ENCODE results near the gene CNTNAP2.

The CNTNAP2 gene

GRCh38 chr7:146554556-146554955 is 438.0 kb downstream of the CNTNAP2 start:
- in situ Hi-C loops (cut with HindIII; ENCODE audit: low sequenced_read_pairs) = no loop called here

DNA sequence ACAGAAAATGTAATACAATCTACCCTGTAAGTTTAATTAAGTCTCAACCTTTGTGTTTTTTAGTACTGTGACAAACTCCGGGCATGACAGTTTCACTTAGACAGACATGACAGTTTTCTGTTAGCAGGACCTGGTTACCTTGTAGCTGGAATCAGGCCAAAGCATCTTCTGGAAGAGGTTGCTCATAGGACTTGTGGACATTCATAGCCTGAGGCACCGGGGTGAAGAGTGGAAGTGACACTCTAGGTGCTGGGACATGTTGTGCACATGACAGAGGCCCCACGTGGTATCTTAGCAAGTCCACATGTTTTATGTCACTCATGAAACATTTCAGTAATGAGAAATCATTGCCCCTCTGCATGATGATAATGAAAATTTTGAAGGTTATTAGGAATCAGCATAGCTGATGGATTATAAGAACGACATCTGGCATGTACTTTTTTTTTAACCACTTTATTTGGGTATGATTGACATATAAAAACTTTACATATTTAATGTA is 441.4 kb downstream of the CNTNAP2 start:
- in situ Hi-C loops (cut with HindIII; ENCODE audit: low sequenced_read_pairs) = no loop called here

DNA sequence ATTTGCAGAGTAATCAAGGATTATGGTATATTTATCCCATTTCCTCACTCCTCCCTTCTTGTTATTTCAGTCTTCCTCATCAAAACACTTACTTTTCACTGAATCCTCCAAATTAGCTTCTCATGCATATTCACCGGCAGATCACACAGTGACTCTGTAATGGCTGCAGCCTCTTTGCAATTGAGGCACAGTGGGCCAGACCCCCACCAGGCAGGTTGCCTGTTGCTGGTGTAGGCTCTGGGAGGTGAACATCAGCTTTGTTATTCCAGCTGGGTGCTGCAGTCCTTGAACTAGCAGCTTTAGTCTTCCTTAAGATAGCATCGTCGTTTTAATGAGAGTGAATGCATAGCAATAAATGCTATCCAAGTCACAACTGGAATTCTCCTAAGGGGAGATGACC is 449.3 kb downstream of the CNTNAP2 start:
- in situ Hi-C loops (cut with HindIII; ENCODE audit: low sequenced_read_pairs) = no loop called here

DNA sequence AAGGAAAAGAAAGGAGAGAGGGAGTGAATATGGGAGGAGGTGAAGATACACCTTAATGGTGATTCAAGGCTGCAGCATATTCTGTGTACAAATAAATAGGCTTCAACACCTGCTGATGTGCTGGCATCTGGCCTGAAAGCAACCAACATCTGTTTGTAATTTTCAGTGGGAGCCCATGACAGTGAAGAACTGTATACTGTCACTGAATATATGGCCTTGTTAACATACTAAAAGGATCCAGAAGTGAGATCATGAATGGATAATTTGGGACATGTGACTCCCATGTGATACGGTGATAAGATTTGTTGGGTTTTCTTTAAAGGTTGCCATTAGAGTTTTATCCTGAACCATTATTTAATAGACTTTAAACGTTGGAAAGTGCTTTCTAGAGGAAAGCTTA is 459.3 kb downstream of the CNTNAP2 start:
- in situ Hi-C loops (cut with HindIII; ENCODE audit: low sequenced_read_pairs) = no loop called here

DNA sequence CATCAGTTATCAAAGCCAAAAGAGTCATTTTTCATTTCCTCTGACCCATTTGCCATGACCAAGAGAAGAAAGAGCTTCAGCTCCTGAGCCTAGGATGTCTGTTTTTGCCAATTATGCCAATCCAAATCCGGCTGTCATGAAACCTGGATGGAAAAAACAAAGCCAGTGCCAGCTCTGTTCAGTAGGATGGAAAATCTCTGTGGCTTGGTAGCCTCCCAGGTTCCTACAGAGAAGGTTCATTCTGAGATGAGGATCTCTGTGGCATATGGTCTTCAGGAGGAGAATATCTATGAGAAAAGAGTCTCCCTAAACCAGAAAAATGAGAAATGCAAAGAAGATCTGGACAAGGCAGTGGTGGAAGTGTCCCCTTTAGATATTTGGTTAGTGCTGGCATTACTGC is 475.4 kb downstream of the CNTNAP2 start:
- in situ Hi-C loops (cut with HindIII; ENCODE audit: low sequenced_read_pairs) = no loop called here

GRCh38 chr7:146606628-146607027 is 490.0 kb downstream of the CNTNAP2 start:
- in situ Hi-C loops (cut with HindIII; ENCODE audit: low sequenced_read_pairs) = no loop called here

- in situ Hi-C loops (cut with HindIII; ENCODE audit: low sequenced_read_pairs) = no loop called here
These were observed 503.0 kb downstream of the CNTNAP2 start for GRCh38 chr7:146619641-146620040.

DNA sequence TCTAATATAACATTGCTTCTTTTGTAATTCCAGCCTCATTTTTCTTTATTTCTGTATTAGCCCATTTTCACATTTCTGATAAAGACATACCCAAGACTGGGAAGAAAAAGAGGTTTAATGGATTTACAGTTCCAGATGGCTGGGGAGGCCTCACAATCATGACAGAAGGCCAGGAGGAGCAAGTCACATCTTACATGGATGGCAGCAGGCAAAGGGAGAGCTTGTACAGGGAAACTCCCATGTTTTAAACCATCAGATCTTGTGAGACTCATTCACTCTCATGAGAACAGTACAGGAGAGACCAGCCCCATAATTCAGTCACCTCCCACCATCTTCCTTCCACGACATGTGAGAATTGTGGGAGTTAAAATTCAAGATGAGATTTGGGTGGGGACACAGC is 510.3 kb downstream of the CNTNAP2 start:
- in situ Hi-C loops (cut with HindIII; ENCODE audit: low sequenced_read_pairs) = no loop called here

GRCh38 chr7:146635205-146636032 is 518.8 kb downstream of the CNTNAP2 start:
- in situ Hi-C loops (cut with HindIII; ENCODE audit: low sequenced_read_pairs) = no loop called here

DNA sequence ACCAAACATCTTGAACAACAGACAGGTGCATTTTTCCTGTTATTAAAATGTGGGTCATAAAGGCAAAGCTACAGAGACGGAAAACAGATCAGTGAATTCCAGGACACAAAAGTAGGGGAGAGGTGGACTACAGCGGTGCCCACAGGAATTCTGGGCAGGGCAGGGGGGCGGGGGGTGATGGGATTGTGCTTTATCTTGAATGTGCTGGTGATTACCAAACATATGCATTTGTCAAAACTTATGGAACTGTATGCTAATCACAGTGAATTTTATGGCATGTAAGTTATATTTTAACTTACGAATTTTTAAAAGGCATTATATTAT is 519.4 kb downstream of the CNTNAP2 start:
- in situ Hi-C loops (cut with HindIII; ENCODE audit: low sequenced_read_pairs) = no loop called here

DNA sequence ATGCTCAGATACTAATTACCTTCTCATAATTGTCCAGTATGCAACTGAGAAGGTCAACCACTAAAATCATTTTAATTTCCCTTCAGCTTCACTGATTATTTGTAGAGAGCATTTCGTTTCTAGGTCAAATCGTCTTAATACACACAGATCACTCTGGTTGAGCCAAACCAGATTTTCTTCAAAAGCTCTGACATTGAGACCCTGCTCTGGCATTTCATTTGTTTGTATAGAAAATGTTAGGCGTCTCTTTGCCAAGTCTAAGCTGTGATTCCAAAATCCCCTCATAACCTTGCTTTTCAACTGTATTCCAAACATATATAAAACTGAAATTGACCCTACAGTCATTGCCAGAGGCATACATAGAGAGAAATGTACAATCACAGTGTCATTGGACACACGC is 520.0 kb downstream of the CNTNAP2 start:
- in situ Hi-C loops (cut with HindIII; ENCODE audit: low sequenced_read_pairs) = no loop called here

- in situ Hi-C loops (cut with HindIII; ENCODE audit: low sequenced_read_pairs) = no loop called here
These were observed 522.7 kb downstream of the CNTNAP2 start for GRCh38 chr7:146639291-146639690.

DNA sequence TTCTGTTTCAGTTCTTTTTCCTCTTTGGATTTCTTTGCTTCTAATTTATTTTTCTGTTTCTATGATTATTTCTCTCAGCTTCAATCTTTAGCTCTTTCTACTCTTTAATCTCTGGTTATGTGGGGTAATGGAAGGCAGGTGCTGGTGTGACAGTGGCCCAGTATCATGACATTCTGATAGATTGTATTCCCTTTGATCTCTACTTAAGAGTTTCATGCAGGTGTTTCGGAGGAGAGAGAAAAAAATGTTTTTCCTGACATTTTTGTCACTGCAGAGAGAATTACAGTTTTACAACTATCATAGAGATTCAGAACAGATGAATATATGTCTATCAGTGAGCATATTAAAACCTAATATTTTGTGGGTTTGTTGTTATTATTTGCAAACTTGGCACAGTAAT is 524.9 kb downstream of the CNTNAP2 start:
- in situ Hi-C loops (cut with HindIII; ENCODE audit: low sequenced_read_pairs) = no loop called here

DNA sequence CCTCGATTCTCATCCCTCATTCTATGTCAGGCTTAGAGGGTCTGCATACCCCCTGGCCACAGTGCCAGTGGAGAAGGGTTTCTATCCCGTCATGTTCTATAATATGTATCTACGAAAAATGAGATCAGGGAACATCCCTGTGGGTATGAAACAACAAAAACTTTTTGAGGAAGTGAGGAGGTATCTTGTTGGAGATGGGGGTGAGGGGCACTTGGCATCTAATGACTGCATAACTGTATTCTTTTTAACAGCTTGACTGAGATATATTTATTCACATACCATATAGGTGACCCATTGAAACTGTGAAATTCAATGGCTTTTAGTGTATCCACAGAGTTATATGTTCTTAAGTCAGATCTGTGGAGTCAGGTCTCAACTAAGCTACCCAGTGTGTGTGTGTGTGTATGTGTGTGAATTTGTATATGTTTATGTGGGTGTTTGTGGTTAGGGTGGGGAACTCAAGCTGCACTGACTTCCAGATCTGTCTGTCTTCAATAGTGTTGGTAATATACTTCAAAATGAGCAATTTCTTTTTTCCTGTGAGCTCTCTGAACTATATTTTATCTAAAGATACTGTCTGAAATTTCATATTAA is 528.9 kb downstream of the CNTNAP2 start:
- in situ Hi-C loops (cut with HindIII; ENCODE audit: low sequenced_read_pairs) = no loop called here

DNA sequence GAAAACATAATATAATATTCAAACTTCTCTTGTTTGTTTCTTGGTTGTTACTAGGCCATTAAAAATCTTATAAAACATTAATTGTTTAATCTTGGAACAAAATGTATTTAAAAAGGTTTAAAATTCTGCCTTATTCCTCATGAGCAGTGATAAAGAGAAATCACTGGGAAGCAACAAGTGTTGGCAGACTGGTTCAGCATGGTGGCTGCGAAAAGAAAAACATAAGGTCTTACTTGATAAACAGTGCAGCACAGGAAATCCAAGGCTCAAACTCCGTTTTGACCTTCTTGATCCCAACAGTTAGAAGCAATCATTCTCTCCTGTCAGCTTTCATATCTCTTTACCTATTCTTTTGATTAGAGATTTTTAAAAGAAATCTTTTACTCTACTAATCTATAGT is 530.8 kb downstream of the CNTNAP2 start:
- in situ Hi-C loops (cut with HindIII; ENCODE audit: low sequenced_read_pairs) = no loop called here

GRCh38 chr7:146652176-146652575 is 535.6 kb downstream of the CNTNAP2 start:
- in situ Hi-C loops (cut with HindIII; ENCODE audit: low sequenced_read_pairs) = no loop called here

DNA sequence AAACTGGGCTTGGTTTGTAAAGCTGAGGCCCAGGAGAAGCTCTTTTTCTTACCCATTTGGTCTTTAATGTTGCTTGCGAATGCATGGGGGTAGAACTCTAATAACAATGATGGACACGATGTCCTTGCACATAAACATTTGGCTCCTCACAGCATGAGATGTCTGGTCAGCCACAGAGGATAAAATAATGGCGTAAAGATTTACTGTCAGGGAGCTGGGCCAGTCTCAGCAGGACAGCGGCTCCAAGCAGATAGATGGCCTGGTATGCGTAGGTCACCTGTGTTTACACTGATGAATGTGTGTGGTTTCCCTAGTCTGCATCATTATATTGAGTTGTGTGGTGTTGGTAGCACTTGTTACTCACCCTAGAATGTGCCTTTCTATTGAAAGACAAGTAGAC is 537.4 kb downstream of the CNTNAP2 start:
- in situ Hi-C loops (cut with HindIII; ENCODE audit: low sequenced_read_pairs) = no loop called here

- in situ Hi-C loops (cut with HindIII; ENCODE audit: low sequenced_read_pairs) = no loop called here
These were observed 539.6 kb downstream of the CNTNAP2 start for GRCh38 chr7:146655928-146656797.

- in situ Hi-C loops (cut with HindIII; ENCODE audit: low sequenced_read_pairs) = no loop called here
These were observed 540.4 kb downstream of the CNTNAP2 start for GRCh38 chr7:146656988-146657387.

DNA sequence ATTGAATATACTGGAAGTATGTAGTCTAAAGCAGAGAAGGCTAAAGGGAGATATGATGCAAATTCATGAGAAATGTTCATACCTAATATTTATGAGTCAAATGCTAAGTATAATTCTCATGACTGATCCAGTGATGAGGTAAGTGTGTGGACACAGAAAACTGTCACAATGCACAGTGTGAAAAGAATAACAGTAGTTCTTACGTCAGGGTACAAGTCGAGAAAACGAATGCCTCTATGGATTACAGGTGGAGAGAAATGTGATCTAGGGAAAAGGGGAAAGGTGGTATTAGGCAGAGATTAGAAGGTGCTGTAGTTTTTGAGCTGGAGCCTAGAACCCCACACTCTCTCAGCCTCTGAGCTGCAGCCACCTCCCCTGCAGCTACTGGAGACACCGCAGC is 542.0 kb downstream of the CNTNAP2 start:
- in situ Hi-C loops (cut with HindIII; ENCODE audit: low sequenced_read_pairs) = no loop called here

- in situ Hi-C loops (cut with HindIII; ENCODE audit: low sequenced_read_pairs) = no loop called here
These were observed 543.1 kb downstream of the CNTNAP2 start for GRCh38 chr7:146659732-146660131.

DNA sequence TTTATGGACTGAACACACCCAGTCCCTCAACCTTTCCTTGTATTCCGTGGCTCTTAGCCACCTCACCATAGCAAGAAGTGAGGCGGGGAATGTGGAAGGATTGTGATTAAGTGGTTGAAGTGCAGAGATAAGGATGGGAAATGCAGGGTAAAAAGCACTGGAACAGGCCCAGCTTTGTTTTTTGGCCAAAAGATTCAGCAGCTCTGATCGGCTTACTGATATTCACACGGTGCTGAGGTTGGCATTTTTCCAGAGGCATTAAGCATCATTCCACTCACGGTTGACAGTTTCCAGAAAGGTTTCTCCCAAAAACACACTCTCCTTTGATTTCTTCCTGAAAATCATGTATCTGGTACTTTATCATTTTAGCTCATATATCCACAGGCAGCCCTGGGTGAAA is 544.2 kb downstream of the CNTNAP2 start:
- in situ Hi-C loops (cut with HindIII; ENCODE audit: low sequenced_read_pairs) = no loop called here
